Hepatocyte (in vitro differentiated cells): ENCODE results near the gene ZFYVE28. TPM values are rescaled to one million over a fixed set of nuclear protein-coding genes. Genes with fewer than 3 reads are reported as not detected.
"Not testable (repeated sequence)": the region's sequence is repeated elsewhere in the genome, so short reads cannot be mapped to it uniquely, and the experiment has no call there.

Experiments
- DNase-seq: peaks from one replicate; pipeline ENCODE4 v3.0.0-alpha.2; 2016; ENCODE audit warnings: low spot score
- H2AFZ ChIP-seq: fragments of 200-600 bp; sonication (generic); 2 replicates; pipeline ENCODE4 v1.6.0; 2016; ENCODE audit warnings: antibody characterized with exemption, mild to moderate bottlenecking
- H3K27ac ChIP-seq: fragments of 200-600 bp; sonication (generic); 2 replicates; pipeline ENCODE4 v1.5.1; 2016; ENCODE audit warnings: mild to moderate bottlenecking
- H3K27me3 ChIP-seq: fragments of 200-600 bp; sonication (generic); 2 replicates; pipeline ENCODE4 v1.6.1; 2016
- H3K36me3 ChIP-seq: fragments of 200-600 bp; sonication (generic); replicated peaks from 2 replicates; pipeline ENCODE4 v1.5.1; 2016; ENCODE audit warnings: low read depth; ENCODE audit not compliant: insufficient read depth
- H3K4me1 ChIP-seq: fragments of 200-600 bp; sonication (generic); 2 replicates; pipeline ENCODE4 v1.5.1; 2016; ENCODE audit warnings: mild to moderate bottlenecking, moderate library complexity; ENCODE audit not compliant: insufficient read depth
- H3K4me2 ChIP-seq: fragments of 200-600 bp; sonication (generic); 2 replicates; pipeline ENCODE4 v1.6.0; 2016
- H3K4me3 ChIP-seq: fragments of 200-600 bp; sonication (generic); 2 replicates; pipeline ENCODE4 v1.5.1; 2016; ENCODE audit warnings: mild to moderate bottlenecking
- H3K79me2 ChIP-seq: fragments of 200-600 bp; sonication (generic); 2 replicates; pipeline ENCODE4 v1.6.0; 2017; ENCODE audit warnings: mild to moderate bottlenecking
- H3K9me2 ChIP-seq: fragments of 200-600 bp; sonication (generic); replicated peaks from 2 replicates; pipeline ENCODE4 v1.6.0; 2017; ENCODE audit warnings: mild to moderate bottlenecking; ENCODE audit not compliant: insufficient read depth
- H3K9me3 ChIP-seq: fragments of 200-600 bp; sonication (generic); 2 replicates; pipeline ENCODE4 v1.5.1; 2016; ENCODE audit warnings: low read depth, mild to moderate bottlenecking
- H4K20me1 ChIP-seq: fragments of 200-600 bp; sonication (generic); 2 replicates; pipeline ENCODE4 v1.6.0; 2016; ENCODE audit warnings: mild to moderate bottlenecking; ENCODE audit not compliant: insufficient read depth, poor library complexity, severe bottlenecking
- CTCF ChIP-seq: fragments of 200-600 bp; sonication (generic); IDR thresholded peaks from 2 replicates; pipeline ENCODE4 v1.5.1; 2016; ENCODE audit warnings: antibody characterized with exemption, mild to moderate bottlenecking; ENCODE audit not compliant: poor library complexity
- EZH2 ChIP-seq: fragments of 200-600 bp; sonication (generic); IDR thresholded peaks from 2 replicates; pipeline ENCODE4 v1.6.1; 2016; ENCODE audit warnings: antibody characterized with exemption, mild to moderate bottlenecking, borderline replicate concordance
- EZH2phosphoT487 ChIP-seq: fragments of 200-600 bp; sonication (generic); IDR thresholded peaks from one replicate; pipeline ENCODE4 v1.6.1; 2018; ENCODE audit warnings: antibody characterized with exemption, mild to moderate bottlenecking, low read depth, moderate library complexity; ENCODE audit not compliant: unreplicated experiment, severe bottlenecking
- WGBS: methylation state at CpG from one replicate; pipeline ENCODE4 v1.1.6; 2016; ENCODE audit warnings: low lambda C conversion rate; ENCODE audit errors: missing lambda C conversion rate; 5-methylcytosine and 5-hydroxymethylcytosine counted together
- polyA plus RNA-seq: library from polyadenylated mRNA; unstranded; fragments of >200 nt; fragmentation: Nextera tagmentation; extraction: Ambion mirVana; gene quantifications from 2 replicates; pipeline ENCODE4 v1.2.1, GENCODE V29; 2016
- total RNA-seq: library from RNA; depleted of rRNA; stranded (reverse); fragments of >200 nt; gene quantifications from 2 replicates; pipeline ENCODE4 v1.2.3, GENCODE V29; 2014

ZFYVE28 gene
- total and polyA plus RNA-seq, 2 experiments from 2014 or later, result 2.2 to 3.4 TPM

GRCh38 chr4:2231082-2231481 is 187.4 kb downstream of the ZFYVE28 start:
- Histone ChIP-seq H3K4me2 (no peak overlapping the region), H3K4me1 (no peaks in the 10 kb centered on the region), H3K9me3 (no peaks in the 10 kb centered on the region), H2AFZ (no peak overlapping the region), H3K36me3 (no peaks in the 10 kb centered on the region), H4K20me1 (no peaks in the 10 kb centered on the region), H3K4me3 (no peak overlapping the region), H3K27ac (no peak overlapping the region), H3K27me3 (no peaks in the 10 kb centered on the region), H3K79me2 (no peaks in the 10 kb centered on the region), H3K9me2 (no peaks in the 10 kb centered on the region)
- TF ChIP-seq EZH2 (no peak), CTCF (no peak), EZH2phosphoT487 (no peak)
- WGBS, result 98% methylated on average over 6 of the region's 6 CpGs
- no peak for DNase-seq

DNA sequence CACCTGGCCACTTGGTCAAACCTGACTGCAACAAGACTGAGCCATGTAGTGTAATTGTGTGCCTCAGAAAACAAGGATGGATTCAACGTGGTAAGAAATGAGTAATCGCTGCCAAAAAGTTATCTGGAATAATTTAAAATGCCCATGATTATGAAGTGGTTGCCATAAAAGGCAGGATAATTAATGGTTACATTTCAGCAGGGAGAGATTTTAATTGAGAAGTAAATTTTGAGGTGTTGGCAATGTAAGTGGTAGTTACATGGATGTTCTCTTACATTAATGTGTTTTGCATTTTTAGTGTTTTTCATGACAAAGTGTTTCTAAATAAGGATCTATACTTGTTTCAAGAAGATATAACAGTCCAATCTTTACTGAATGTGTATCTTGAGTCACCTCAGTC is 192.2 kb downstream of the ZFYVE28 start:
- no peaks in the 10 kb centered on the region for H3K4me1 ChIP-seq
- H3K9me2 ChIP-seq, result no peaks in the 10 kb centered on the region
- no peaks in the 10 kb centered on the region for H3K79me2 ChIP-seq
- TF ChIP-seq CTCF (no peak), EZH2 (no peak), EZH2phosphoT487 (no peak)
- H3K27me3 ChIP-seq, result no peaks in the 10 kb centered on the region
- H3K4me3 ChIP-seq, result no peak overlapping the region
- WGBS, result 95% methylated on average over 2 of the region's 2 CpGs
- H4K20me1 ChIP-seq, result no peaks in the 10 kb centered on the region
- no peak overlapping the region for H3K27ac ChIP-seq
- H3K9me3 ChIP-seq, result no peaks in the 10 kb centered on the region
- no peak overlapping the region for H3K4me2 ChIP-seq
- DNase-seq, result no peak
- H3K36me3 ChIP-seq, result no peaks in the 10 kb centered on the region
- no peak overlapping the region for H2AFZ ChIP-seq

DNA sequence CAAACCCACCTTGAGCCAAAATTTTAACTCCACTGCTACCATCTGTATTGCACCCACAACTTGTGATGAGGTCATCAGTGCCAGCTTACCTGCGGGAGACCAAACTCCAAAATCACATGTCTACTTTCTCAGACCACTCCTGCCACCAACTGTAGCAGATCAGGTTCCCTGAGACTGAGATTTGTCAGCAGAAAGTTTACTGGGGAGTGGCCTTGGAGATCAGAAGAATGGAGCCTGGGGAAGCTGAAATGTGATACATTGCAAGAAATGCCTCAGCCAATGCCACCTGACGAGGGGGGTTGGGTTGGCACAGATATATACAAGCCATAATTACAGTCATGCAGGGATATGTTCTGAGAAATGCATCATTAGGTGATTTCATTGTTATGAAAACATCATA is 195.6 kb downstream of the ZFYVE28 start:
- no peak overlapping the region for H3K27ac ChIP-seq

DNA sequence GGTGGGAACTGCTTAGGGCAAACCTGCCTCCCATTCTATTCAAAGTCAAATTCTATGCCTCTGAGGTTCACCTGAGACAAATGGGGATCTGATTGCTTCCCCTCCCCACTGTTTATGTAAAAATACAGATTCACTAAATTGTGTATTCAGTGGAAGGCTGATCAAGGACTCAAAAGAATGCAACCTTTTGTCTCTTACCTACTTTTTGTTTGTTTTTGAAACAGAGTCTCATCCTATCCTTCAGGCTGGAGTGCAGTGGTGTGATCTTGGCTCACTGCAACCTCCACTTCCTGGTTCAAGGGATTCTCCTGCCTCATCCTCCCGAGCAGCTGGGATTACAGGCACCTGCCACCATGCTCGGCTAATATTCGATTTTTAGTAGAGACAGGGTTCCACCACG is 197.1 kb downstream of the ZFYVE28 start:
- not testable (repeated sequence) for H3K36me3 ChIP-seq, H3K4me1 ChIP-seq, DNase-seq, H3K4me2 ChIP-seq, H3K27me3 ChIP-seq, H2AFZ ChIP-seq, H3K9me3 ChIP-seq, H3K4me3 ChIP-seq, H3K9me2 ChIP-seq, H3K27ac ChIP-seq, H4K20me1 ChIP-seq, H3K79me2 ChIP-seq
- WGBS, result 60% methylated on average over 4 of the region's 4 CpGs

More for the DNA sequence above, 195.6 kb downstream of the ZFYVE28 start:
- no peak overlapping the region for H3K4me3 ChIP-seq
- no peak overlapping the region for H2AFZ ChIP-seq
- TF ChIP-seq EZH2, result no peak
- no peak for TF ChIP-seq CTCF
- no peak for TF ChIP-seq EZH2phosphoT487
- no peaks in the 10 kb centered on the region for H3K9me3 ChIP-seq
- H3K4me1 ChIP-seq, result no peaks in the 10 kb centered on the region
- H3K9me2 ChIP-seq, result no peaks in the 10 kb centered on the region
- no peaks in the 10 kb centered on the region for H4K20me1 ChIP-seq
- H3K4me2 ChIP-seq, result no peak overlapping the region
- WGBS, result 95% methylated on average over 2 of the region's 2 CpGs
- no peaks in the 10 kb centered on the region for H3K27me3 ChIP-seq
- H3K79me2 ChIP-seq, result no peaks in the 10 kb centered on the region
- no peaks in the 10 kb centered on the region for H3K36me3 ChIP-seq
- no peak for DNase-seq
